ENCODE results near the gene INAFM2. TPM values are rescaled to one million over a fixed set of nuclear protein-coding genes. Genes with fewer than 3 reads are reported as not detected.
A peak's percentile ranks its signal among the peaks of the same experiment; 100 is the strongest.

INAFM2 gene
- total and polyA plus RNA-seq, 9 of the 15 experiments (the other 6 are each of a cell fraction or from before 2014, with no cell fraction given) = 11.8 to 43.1 (median 27.2) TPM

DNA sequence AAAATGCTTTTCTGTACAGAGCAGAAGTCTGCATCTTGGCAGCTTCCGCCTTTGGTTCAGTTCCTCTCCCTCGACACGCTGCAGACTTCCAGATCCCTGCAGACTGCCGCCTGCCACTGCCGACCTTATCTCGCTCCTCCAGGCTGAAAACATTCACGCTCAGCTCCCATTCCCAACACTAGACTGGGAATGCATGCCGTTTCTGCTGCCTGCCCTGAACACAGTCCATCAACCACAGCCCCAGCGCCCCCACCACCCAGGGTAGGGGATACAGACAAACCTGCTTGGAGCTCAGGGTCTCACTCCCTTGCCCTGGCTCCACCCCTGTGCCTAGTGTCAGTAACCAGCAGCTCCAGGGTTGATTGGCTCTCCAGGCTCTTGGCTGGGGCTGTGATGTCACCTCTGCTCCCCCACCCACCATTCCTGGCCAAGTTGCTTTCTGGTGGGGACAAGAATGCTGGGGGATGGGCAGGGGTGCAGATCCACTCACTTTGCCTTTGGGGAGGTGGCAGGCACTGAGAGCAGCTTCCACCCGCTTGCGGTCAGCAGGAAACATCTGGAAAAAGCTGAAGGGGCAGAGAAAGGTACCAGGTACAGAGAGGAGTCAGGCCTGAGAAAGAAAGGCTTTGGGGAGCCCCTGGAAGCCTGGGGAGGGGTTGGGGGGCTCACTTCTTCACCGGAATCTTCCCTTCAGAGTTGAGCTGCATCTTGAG is 21.9 kb upstream of the INAFM2 start (continued):
- TF ChIP-seq ZNF23 (CRISPR knock-in tag; IDR thresholded peaks at IDR 0.05) (no peak), KAT8 (IDR thresholded peaks at IDR 0.05; ENCODE audit: low read depth) (no peak), NR4A1 (CRISPR knock-in tag; IDR thresholded peaks at IDR 0.05) (no peak), NR4A1 (tag; IDR thresholded peaks at IDR 0.05) (no peak), TAF1 (IDR thresholded peaks at IDR 0.05; ENCODE audit: control insufficient read depth, extremely low read depth, insufficient read depth, low read length, severe bottlenecking) (no peak), ZNF282 (CRISPR knock-in tag; IDR thresholded peaks at IDR 0.05) (no peak), MEF2A (IDR thresholded peaks at IDR 0.05; ENCODE audit: control insufficient read depth, low read depth, low read length) (no peak), CEBPG (CRISPR knock-in tag; IDR thresholded peaks at IDR 0.05) (no peak), CEBPG (tag; conservative IDR thresholded peaks at IDR 0.05 in 1 of 2, IDR thresholded peaks at IDR 0.05 in 1 of 2) (no peak), TCF3 (CRISPR knock-in tag; IDR thresholded peaks at IDR 0.05) (peak; percentile 74), TAL1 (IDR thresholded peaks at IDR 0.05) (peak; percentile 39; the same call in 1 of the 2 replicates), ADNP (tag; IDR thresholded peaks at IDR 0.05) (no peak), ZNF12 (CRISPR knock-in tag; IDR thresholded peaks at IDR 0.05) (no peak), TGIF2 (CRISPR knock-in tag; IDR thresholded peaks at IDR 0.05) (no peak), CTBP1 (IDR thresholded peaks at IDR 0.05; ENCODE audit: borderline replicate concordance) (peak; percentile 61; the same call in 1 of the 2 replicates), HOXB6 (CRISPR knock-in tag; IDR thresholded peaks at IDR 0.05; ENCODE audit: borderline replicate concordance) (no peak)
- TF ChIP-seq, protein P1, sequence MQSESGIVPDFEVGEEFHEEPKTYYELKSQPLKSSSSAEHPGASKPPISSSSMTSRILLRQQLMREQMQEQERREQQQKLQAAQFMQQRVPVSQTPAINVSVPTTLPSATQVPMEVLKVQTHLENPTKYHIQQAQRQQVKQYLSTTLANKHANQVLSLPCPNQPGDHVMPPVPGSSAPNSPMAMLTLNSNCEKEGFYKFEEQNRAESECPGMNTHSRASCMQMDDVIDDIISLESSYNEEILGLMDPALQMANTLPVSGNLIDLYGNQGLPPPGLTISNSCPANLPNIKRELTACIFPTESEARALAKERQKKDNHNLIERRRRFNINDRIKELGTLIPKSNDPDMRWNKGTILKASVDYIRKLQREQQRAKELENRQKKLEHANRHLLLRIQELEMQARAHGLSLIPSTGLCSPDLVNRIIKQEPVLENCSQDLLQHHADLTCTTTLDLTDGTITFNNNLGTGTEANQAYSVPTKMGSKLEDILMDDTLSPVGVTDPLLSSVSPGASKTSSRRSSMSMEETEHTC (IDR thresholded peaks at IDR 0.05) = no peak
- TF ChIP-seq, protein P2, sequence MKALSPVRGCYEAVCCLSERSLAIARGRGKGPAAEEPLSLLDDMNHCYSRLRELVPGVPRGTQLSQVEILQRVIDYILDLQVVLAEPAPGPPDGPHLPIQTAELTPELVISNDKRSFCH (CRISPR knock-in tag; IDR thresholded peaks at IDR 0.05) = no peak
- TF ChIP-seq, protein P2 (tag; IDR thresholded peaks at IDR 0.05) = no peak
- TF ChIP-seq, protein P3, sequence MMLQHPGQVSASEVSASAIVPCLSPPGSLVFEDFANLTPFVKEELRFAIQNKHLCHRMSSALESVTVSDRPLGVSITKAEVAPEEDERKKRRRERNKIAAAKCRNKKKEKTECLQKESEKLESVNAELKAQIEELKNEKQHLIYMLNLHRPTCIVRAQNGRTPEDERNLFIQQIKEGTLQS (IDR thresholded peaks at IDR 0.05) = peak; percentile 31; the same call in 1 of the 2 replicates
- TF ChIP-seq, protein P3 (CRISPR knock-in tag; conservative IDR thresholded peaks at IDR 0.05) = no peak
- TF ChIP-seq, protein P4, sequence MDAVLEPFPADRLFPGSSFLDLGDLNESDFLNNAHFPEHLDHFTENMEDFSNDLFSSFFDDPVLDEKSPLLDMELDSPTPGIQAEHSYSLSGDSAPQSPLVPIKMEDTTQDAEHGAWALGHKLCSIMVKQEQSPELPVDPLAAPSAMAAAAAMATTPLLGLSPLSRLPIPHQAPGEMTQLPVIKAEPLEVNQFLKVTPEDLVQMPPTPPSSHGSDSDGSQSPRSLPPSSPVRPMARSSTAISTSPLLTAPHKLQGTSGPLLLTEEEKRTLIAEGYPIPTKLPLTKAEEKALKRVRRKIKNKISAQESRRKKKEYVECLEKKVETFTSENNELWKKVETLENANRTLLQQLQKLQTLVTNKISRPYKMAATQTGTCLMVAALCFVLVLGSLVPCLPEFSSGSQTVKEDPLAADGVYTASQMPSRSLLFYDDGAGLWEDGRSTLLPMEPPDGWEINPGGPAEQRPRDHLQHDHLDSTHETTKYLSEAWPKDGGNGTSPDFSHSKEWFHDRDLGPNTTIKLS (IDR thresholded peaks at IDR 0.05; ENCODE audit: borderline replicate concordance, low read depth) = no peak

Measured in K562 (cell line).